HG03025 (cell line): ENCODE results near the gene DMD.

Experiments used
- ATAC-seq: cut with Tn5 transposase; IDR thresholded peaks from one replicate; pipeline ENCODE4 v1.9.1; 2021; ENCODE audit warnings: mild to moderate bottlenecking, moderate library complexity; ENCODE audit not compliant: unreplicated experiment, low FRiP score

The DMD gene

DNA sequence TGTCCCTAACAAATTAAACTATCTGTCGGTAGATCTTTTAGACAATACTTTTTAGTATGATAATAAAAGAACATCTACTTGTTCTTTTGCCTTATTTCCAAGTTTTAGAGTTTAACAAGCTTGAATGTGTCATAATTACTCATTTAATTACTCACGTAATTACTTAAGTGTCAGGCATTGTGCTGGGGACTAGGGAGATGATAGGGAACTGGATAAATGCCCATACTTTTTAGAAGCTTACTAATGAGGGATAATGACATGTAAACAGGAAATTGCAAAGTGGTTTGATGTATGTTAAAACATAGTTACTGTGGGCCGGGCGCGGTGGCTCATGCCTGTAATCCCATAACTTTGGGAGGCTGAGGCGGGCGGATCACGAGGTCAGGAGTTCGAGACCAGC, 158.3 kb downstream of the DMD start:
- no peak for ATAC-seq

DNA sequence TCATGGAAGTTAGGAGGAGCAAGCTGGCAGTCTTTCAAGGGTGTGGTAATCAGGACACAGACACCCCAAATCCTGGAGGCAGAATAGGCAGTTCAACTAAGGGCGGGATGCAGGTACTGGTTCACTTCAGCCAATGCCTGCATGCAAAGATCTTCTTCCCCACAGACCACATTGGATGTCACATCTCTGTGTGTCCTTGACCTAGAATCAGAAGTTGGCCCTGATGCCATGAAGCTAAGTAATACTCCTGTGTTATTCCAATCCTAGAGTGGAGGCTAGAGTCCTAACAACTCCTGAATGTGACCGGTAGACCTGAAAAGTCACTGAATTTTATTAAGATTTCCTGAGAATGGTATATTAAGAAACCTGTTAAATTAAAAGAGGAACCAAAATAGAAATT, 165.5 kb downstream of the DMD start:
- ATAC-seq = no peak

DNA sequence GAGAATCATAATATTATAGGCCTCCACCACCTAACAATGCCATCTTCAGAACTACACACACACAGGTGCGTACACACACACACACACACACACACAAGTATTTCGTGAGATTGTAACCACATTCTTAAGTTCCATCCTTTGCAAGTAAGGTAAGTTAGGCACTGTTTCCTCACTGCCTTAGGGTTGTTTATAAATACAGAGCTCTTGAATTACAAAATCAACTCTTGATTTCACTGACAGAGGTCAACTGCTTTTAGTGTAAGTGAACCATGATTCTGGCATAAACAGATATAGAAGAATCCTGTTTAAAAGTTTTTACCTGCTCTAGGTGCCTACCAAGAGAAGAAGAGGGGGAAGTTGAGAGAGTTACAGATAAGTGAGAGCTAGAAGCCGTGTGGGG, 166.1 kb downstream of the DMD start:
- ATAC-seq = no peak

DNA sequence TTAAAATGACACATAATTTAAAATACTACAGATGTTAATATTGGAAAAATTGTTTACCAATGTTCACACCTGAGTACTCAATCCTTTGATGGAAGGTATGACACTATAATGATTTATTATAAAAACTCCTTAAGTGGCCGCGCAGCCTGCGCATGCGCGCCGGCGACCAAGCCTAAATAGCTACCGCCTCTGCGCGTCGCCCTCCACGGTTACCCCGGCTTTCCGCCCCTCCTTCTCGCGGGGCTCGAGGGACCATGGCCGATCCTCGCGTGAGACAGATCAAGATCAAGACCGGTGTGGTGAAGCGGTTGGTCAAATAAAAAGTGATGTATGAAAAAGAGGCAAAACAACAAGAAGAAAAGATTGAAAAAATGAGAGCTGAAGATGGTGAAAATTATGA, 170.2 kb downstream of the DMD start:
- no peak for ATAC-seq

DNA sequence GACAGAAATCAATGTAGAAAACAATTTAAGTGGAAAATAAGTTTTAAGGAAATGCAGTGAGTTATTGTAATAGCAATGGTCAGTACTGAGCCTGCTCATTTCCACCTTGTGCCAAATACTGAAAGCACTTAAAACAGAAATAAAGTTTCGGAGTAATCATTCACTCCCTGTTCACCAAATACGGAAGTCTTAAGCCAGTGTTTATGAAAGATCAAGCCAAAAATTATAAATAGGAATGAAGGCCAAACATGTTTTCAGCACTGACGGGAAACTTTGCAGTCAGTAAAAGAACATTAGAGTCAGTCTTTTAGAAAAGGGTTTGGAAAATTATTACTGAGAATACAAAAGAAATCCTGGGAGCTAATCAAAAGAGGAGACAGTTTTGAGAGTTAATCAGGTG, 178.6 kb downstream of the DMD start:
- no peak for ATAC-seq

DNA sequence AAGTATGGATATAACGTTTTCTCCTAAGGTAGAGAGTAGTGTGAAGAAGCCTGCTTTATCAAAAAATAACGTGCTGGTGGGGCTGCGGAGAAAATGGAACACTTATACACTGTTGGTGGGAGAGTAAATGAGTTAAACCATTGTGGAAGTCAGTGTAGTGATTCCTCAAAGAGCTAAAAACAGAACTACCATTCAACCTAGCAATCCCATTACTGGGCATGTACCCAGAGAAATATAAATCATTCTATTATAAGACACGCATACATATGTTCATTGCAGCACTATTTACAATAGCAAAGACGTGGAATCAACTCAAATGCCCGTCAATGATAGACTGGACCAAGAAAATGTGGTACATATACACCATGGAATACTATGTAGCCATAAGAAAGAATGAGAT, 196.4 kb downstream of the DMD start:
- no peak for ATAC-seq

DNA sequence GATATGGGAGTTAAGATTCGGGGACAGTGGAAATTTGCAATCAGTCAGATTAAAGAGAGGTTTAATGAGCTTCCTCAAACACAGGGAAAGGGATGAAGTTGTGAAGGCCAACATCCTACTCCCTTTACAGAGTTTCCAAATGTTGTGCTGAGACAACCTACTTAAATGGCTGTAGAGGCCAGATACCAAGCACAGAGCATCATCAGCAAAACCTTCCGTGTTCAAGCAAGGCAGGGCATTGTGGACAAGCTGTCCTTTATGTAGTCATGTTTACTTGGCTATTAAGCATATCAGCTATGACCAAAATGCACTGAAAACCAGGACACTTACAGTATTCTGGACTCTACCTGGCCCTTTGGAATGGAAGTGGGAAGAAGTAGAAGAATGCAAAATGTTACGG, 197.3 kb downstream of the DMD start:
- no peak for ATAC-seq

DNA sequence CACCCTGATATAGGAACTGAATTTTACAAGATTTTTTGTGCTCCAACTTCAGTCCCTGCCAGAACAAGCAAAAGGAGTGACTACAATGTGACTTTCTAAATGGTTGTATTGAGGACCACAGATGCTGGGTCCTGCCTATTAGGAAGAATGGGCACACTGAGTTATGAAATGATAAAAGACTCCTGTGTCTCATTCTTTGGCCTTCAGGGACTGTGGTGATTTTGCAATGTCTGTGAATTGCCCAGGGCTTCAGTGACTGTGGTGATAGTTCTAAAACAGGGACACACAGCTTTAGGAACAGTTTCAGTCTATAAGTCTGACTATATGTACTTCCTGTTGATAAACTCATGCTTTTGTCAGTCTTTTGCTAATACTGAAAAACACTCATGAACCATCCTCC, 210.2 kb downstream of the DMD start:
- ATAC-seq = no peak

DNA sequence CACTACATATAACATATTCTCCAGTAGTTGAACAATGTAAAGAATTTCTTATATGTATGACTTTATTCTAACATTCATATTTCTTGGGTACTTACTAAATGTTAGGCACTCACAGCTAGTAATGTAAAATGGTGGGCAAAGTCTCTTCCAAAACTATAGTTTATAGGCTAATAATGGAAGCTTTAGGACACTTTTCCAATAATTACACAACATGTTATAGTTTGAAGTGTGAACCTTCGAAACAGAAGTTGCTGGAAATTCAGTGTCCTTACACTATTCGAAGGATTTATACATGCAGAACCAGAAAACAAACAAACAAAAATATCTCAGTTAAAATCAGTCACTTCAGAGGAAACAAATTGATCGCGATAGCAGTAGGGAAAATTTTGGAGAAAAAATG, 212.6 kb downstream of the DMD start:
- no peak for ATAC-seq

DNA sequence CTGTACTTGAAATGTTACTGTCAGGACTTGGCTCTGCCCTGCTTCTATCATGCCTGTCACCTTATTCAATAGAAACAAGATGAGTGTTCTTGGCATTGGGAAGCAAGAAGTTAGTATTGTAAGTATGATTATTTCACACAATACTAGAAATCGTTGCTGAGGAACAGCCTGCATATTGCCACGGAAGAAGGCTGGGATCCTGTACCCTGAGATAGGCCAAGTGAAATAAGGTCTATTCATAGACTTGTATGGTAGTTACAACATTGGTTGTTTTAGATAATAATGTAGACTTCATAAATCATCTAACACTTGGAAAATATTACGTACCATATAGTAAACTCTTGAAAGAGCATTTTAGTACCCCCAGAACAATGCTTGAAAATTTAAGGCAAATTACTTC, 215.9 kb downstream of the DMD start:
- ATAC-seq = no peak

DNA sequence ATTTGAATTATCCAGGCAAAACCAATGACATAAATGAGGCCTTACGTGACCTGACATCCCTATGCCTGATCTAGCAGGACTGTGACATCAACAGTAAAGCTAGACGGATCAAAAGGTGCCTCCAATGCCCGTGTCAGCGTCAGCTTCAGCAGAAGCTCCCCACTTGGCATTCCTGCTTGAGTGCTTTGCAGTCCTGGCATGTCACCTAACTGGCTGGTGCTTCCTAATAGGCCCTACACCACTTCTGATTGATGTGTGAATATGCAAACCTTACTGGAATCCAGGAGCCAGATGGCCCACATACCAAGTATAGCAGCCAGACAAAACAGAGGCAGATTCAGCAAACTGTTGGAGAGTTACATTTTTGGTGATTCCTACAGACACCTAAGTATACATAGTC, 224.2 kb downstream of the DMD start:
- ATAC-seq = no peak

DNA sequence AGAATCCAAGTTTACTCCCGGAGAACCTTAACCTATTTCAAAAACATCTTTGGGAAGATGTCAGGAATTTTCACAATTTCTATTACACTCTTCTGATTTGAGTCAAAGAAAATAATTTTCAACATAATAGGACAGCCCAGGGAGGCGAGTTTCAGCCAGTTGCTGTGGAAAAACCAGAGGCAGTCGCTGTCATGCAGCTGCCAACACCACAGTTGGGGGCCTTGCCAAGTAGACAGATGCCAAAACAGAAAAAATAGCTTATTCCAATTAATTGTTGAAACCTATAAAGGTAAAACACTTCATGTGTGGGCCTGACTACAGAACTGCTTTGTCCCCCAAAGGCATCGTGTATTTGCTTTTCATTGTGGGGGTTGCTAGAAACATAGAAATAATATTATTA, 225.8 kb downstream of the DMD start:
- no peak for ATAC-seq

DNA sequence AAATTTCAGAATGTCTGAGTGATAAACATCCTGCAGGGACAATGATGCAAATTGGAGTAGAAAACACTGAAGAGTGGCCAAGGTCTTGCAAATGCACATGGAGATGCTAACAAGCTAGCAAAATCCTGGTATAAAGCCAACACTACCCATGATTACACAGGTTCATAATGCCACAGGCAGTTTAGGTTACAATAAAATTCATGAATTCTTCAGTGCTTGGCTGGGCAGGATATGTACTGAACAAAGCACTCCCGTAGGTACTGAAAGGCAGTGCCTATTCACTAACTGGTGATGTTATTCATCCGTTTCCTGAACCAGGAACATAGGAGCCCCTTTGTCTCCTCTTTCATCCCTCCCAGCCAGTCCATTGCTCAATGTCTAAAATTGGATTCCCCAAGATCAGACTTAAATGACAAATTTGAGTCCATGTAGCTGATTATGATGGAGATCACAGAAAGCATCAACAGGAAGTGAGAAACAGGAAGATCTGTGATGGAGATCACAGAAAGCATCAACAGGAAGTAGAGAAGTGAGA, 244.5 kb downstream of the DMD start:
- no peak for ATAC-seq

DNA sequence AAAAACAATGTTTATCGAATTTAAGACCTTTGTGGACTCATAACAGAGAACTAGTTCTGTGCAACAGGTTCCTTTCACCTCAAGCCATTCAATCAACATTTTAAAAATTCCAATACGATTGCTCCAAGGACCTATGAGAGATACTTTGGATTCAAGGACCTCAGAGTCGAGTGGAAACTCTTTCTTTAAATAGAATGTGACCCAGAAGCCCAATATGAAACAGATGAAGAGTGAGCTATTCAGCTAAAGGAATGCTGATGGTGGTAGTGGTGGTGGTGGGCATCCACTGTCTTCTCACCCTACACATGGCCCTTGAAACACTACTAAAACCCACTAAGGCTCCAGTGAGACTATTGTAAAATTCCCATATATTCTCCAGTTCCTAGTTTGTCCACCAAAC, 257.2 kb downstream of the DMD start:
- no peak for ATAC-seq

DNA sequence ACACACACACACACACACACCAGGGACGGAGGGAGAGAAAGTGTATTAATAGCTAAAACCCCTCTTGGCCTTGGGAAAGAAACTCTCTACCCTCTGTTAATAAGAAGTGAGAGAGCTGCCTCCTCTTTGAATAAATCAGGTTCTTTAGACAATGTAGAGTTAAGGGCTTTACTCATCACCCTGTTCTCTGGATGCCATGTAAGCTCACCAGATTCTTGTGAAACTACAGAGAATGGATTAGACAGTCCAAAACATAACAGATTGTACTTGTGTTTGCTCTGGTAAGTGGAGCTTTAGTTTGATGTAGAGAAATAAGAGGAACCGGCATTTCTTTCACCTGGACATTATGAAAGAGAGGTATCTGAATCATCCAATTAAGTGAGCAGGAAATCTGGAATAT, 263.2 kb downstream of the DMD start:
- ATAC-seq = no peak

DNA sequence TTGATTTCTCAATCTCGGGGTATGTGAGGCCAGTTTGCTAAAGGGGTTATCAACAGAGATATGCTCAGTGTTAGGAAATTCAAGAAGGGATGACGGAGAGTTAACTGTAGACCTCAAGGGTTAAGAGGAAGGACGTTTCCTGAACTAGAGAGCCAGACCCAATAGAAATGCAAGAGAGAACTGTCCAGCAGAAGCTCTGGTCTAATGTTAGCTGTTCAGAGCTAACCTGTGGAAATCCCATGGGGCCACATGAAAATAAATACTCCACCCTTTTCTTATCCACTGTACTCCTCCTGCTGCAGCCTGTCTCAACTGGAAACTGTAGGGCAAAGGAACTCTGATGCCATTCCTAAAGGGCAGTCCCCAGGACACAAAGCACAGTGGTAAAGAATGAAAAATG, 274.3 kb downstream of the DMD start:
- no peak for ATAC-seq

DNA sequence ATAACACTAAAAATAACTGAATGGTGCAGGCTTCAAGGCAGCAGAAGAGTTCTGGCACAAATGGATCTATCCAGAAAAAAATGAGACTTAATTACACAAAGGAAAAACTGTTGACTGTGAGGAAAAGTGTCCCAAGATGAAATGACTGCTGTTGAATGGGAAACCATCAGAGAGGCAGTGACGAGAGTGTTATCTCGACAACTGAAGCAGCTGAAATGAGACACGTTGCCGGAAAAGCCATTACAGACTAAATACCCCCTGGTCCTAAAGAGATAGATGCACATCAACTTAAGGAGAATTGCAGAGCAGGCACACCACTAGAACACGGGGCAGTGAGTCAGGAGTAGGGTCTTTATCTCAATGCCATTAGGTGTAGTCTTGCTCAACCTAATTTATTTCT, 277.8 kb downstream of the DMD start:
- ATAC-seq = no peak

DNA sequence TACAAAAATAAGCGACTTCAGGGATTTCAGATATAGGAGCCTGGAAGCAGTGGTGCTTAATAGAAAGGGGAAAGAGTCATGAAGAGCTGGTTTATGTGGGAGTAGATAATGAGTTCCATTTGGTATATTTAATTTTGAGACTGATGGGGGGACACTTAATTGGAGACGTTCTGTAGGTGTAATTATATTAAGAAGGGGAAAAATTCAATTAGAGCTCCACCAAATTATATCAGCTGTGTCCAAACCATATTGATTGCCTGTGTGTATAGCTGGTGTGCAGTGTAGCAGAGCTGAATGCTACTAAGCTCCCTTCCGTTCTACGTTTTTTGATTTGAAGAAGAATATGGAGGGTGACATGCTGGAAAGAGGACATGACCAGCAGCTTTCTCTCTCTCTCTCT, 282.3 kb downstream of the DMD start:
- ATAC-seq = no peak

DNA sequence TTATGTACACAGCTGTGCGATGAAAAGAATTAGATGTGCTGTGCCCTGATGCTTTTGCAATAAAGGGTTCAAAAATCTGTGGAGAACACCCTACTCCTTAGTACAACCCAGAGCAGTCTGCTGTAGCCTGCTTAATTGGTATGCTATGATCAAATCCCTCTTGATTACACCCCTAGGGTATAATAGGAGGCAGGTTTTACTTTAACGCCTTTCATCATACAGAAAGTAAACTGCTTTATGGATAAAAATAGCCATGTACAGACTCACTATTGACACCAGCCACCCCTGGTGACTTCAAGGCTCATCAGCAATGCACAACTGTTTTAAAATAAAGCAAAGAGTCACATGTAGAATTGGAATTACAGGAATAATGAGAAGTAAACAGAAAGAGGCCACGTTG, 315.3 kb downstream of the DMD start:
- no peak for ATAC-seq

DNA sequence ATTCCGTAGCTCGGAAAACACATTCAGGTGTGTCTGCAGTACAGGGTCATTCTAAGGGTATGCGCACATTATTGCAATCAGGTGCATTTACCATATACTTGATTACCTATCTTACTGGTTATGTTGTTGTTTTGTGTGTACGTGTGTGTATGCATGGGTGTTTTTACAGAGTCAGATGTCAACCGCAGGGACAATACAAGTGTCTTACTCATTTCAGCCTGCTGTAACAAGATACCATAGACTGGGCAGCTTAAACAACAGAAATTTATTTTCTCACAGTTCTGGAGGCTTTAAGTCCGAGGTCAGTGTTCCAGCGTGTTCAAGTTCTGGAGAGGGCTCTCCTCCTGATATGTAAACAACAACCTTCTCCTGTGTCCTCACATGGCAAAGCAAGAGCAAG, 316.7 kb downstream of the DMD start:
- no peak for ATAC-seq

DNA sequence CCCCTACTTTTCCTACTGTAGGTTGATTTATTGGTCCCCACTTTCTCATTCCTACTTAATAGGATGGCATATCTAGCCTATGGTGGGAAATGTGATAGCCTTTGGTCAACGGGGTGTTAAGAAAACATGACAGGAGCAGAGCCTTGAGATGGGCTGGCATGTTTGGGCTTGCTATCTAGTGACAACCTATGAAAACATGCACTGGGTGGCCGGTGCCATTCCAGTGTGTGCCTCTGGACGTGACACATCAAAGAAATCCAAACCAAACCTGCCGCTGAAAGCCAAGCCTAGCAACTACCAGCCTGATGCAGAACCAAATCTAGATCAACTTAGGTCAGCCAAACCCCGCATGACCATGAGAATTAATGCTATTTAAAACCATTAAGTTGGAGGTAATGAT, 317.6 kb downstream of the DMD start:
- ATAC-seq = no peak

DNA sequence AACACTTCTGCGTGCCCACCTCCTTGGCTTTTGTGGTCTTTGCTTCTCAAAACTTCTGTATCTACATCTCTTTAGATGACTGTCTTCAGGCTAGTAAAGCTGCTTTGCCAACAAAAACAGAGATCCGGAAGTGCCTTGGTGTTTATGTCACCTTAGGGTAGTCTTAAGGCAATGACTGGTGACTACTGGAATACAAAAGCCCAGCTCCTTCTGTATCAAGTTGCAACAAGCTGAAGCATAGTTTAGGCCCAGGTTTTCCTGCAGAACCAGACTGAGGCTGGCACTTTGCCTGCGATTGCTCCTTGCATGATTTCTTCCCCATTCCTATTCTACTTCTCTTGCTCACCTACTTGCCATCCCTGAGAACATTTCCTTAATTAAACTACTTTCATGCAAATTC, 333.8 kb downstream of the DMD start:
- ATAC-seq = no peak

DNA sequence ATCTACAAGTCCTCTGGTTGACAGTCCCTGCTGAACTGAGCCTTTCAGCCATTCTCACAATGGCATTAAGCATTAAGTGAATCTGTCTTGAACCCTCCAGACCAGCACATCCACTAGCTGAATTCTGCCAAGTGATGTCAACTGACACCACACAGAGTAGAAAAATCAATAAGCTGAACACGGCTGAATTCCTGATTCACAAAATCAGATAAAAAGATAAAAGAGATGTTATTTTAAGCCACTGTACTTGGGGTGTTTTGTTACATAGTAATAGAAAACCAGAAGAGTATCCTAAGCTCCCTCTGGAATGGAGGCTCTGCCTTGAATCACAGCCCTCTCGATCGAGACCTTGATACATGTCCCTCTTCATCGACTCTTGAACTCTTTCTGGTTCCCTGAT, 336.5 kb downstream of the DMD start:
- no peak for ATAC-seq

DNA sequence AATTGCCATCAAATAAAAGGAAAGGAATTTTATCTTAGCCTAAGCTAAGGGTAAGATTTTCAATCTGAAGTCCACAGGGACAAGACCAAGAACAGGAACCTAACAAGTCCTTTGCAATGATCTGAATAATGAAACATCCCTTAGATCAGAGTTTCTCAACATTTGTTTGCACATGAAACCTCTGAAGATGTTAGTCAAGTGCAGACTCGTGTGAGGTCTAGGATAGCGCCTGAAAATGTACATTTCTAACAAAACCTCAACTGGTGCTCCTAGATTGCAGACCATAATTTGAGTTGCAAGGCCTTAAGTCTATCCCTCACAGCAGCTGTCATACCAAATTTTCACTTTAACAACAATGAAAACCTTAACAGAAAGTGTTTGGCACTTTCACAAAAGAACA, 337.6 kb downstream of the DMD start:
- ATAC-seq = no peak
